Measurements from ENCODE around the gene GPC5.

Gene GPC5

DNA sequence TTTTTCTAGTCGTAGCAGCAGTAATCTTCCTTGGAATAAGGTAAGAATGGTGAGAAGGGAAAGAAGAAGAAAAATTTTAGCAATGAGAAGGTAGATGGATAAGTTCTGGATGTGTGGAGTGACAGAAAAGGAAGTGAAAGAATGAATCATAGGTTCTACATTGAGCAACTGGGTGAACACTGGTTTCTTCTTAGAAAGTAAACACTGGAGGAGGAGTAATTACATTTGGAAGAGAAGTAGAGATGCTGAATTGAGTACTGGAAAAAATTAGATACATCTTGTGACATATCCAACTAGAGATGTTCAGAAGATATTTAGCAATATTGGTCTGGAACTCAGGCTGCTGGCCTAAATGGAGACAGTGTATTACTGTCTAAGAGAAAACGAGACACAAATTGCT is 148.5 kb downstream of the GPC5 start (continued):
- no peak for TF ChIP-seq TCF7L2 (IDR thresholded peaks at IDR 0.05; ENCODE audit: borderline replicate concordance, low read depth, low read length)

- H3K4me3 ChIP-seq (ENCODE audit: low read depth, low read length) = no peak overlapping the region
- ChIA-PET CTCF (no interaction called here), POLR2A (interaction anchor here (0.6 kb wide), 1 partner anchor 23 kb away, joined by 4 read pairs; no protein-coding TSS in a partner anchor)
These were observed 155.2 kb downstream of the GPC5 start for GRCh38 chr13:91553584-91553983.

More at GRCh38 chr13:91553584-91553983, 155.2 kb downstream of the GPC5 start:
- H3K27ac ChIP-seq (ENCODE audit: extremely low read depth, low read depth, low read length) = no peak overlapping the region
- no peaks in the 10 kb centered on the region for H3K36me3 ChIP-seq (ENCODE audit: control insufficient read depth in 2 of 2, insufficient read depth in 1 of 2, low read length in 2 of 2)
- H3K9me3 ChIP-seq (ENCODE audit: control insufficient read depth, insufficient read depth, low read depth, low read length) = no peaks in the 10 kb centered on the region
- no peaks in the 10 kb centered on the region for H3K4me1 ChIP-seq (ENCODE audit: control insufficient read depth, insufficient read depth, low read length)
- TF ChIP-seq ZNF366 (tag by site-specific recombination; conservative IDR thresholded peaks at IDR 0.05) = no peak
- no peak for TF ChIP-seq KLF1 (tag by site-specific recombination; IDR thresholded peaks at IDR 0.05)
- TF ChIP-seq, protein P1, sequence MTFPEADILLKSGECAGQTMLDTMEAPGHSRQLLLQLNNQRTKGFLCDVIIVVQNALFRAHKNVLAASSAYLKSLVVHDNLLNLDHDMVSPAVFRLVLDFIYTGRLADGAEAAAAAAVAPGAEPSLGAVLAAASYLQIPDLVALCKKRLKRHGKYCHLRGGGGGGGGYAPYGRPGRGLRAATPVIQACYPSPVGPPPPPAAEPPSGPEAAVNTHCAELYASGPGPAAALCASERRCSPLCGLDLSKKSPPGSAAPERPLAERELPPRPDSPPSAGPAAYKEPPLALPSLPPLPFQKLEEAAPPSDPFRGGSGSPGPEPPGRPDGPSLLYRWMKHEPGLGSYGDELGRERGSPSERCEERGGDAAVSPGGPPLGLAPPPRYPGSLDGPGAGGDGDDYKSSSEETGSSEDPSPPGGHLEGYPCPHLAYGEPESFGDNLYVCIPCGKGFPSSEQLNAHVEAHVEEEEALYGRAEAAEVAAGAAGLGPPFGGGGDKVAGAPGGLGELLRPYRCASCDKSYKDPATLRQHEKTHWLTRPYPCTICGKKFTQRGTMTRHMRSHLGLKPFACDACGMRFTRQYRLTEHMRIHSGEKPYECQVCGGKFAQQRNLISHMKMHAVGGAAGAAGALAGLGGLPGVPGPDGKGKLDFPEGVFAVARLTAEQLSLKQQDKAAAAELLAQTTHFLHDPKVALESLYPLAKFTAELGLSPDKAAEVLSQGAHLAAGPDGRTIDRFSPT (tag by site-specific recombination; IDR thresholded peaks at IDR 0.05) = no peak
- no peak for TF ChIP-seq ZNF391 (tag by site-specific recombination; IDR thresholded peaks at IDR 0.05; ENCODE audit: borderline replicate concordance, low read depth)
- TF ChIP-seq ZBTB17 (tag by site-specific recombination; IDR thresholded peaks at IDR 0.05) = no peak
- no peak for TF ChIP-seq SCRT2 (tag by site-specific recombination; IDR thresholded peaks at IDR 0.05)
- TF ChIP-seq ZNF76 (tag by site-specific recombination; IDR thresholded peaks at IDR 0.05; ENCODE audit: borderline replicate concordance, low read depth) = no peak
- TF ChIP-seq, protein P2, sequence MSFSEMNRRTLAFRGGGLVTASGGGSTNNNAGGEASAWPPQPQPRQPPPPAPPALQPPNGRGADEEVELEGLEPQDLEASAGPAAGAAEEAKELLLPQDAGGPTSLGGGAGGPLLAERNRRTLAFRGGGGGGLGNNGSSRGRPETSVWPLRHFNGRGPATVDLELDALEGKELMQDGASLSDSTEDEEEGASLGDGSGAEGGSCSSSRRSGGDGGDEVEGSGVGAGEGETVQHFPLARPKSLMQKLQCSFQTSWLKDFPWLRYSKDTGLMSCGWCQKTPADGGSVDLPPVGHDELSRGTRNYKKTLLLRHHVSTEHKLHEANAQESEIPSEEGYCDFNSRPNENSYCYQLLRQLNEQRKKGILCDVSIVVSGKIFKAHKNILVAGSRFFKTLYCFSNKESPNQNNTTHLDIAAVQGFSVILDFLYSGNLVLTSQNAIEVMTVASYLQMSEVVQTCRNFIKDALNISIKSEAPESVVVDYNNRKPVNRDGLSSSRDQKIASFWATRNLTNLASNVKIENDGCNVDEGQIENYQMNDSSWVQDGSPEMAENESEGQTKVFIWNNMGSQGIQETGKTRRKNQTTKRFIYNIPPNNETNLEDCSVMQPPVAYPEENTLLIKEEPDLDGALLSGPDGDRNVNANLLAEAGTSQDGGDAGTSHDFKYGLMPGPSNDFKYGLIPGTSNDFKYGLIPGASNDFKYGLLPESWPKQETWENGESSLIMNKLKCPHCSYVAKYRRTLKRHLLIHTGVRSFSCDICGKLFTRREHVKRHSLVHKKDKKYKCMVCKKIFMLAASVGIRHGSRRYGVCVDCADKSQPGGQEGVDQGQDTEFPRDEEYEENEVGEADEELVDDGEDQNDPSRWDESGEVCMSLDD (tag by site-specific recombination; IDR thresholded peaks at IDR 0.05) = no peak
- no peak for TF ChIP-seq REST (tag by site-specific recombination; IDR thresholded peaks at IDR 0.05)
- TF ChIP-seq, protein P3, sequence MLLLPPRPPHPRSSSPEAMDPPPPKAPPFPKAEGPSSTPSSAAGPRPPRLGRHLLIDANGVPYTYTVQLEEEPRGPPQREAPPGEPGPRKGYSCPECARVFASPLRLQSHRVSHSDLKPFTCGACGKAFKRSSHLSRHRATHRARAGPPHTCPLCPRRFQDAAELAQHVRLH (tag by site-specific recombination; IDR thresholded peaks at IDR 0.05) = no peak
- TF ChIP-seq ZNF560 (tag by site-specific recombination; IDR thresholded peaks at IDR 0.05; ENCODE audit: borderline replicate concordance) = no peak
- no peak for TF ChIP-seq ZBTB8A (tag by site-specific recombination; IDR thresholded peaks at IDR 0.05)
- TF ChIP-seq ZNF48 (tag by site-specific recombination; IDR thresholded peaks at IDR 0.05) = no peak
- no peak for TF ChIP-seq ZNF626 (tag by site-specific recombination; IDR thresholded peaks at IDR 0.05)
- no peak for TF ChIP-seq ZNF707 (tag by site-specific recombination; IDR thresholded peaks at IDR 0.05)
- TF ChIP-seq ZNF214 (tag by site-specific recombination; IDR thresholded peaks at IDR 0.05; ENCODE audit: borderline replicate concordance) = no peak

Data from HEK293 (cell line).